Jurkat, Clone E6-1 (cell line): ENCODE results near the gene CATSPERD.
"Not testable (repeated sequence)": the region's sequence is repeated elsewhere in the genome, so short reads cannot be mapped to it uniquely, and the experiment has no call there.

Experiments used
- DNase-seq: peaks from one replicate; pipeline ENCODE4 v3.0.0-alpha.2; 2011; ENCODE audit warnings: low read depth, low spot score
- H3K4me3 ChIP-seq: 2 replicates; pipeline ENCODE4 v1.5.1; 2011; ENCODE audit warnings: mild to moderate bottlenecking, low read length, control low read depth, moderate library complexity

Gene CATSPERD

DNA sequence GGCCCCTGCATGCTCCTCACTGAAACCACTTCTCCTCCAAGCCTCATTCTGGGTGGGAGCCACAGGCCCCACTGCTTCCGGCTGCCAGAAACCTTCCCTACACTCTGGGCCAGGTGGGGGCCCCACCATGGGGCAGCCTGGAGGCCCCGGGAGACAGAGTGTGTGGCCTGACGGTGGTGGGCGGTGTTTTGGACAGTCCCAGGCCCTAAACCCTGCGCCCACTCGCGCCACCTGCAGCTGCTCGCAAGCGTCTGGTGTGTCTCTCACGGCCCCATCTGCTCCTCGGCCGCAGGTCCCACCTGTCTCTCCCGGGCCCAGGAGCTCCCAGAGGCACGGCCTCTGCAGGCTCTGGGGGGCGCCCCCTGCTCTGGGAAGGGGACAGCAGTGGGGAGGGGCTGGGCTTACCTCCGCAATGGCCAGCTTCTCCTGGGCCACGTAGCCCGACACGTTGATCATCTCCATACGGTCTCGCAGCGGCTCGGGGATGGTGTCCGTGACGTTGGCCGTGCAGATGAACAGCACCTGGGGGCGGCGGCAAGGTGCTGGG, 24.7 kb upstream of the CATSPERD start:
- DNase-seq: no peak
- no peak overlapping the region for H3K4me3 ChIP-seq

DNA sequence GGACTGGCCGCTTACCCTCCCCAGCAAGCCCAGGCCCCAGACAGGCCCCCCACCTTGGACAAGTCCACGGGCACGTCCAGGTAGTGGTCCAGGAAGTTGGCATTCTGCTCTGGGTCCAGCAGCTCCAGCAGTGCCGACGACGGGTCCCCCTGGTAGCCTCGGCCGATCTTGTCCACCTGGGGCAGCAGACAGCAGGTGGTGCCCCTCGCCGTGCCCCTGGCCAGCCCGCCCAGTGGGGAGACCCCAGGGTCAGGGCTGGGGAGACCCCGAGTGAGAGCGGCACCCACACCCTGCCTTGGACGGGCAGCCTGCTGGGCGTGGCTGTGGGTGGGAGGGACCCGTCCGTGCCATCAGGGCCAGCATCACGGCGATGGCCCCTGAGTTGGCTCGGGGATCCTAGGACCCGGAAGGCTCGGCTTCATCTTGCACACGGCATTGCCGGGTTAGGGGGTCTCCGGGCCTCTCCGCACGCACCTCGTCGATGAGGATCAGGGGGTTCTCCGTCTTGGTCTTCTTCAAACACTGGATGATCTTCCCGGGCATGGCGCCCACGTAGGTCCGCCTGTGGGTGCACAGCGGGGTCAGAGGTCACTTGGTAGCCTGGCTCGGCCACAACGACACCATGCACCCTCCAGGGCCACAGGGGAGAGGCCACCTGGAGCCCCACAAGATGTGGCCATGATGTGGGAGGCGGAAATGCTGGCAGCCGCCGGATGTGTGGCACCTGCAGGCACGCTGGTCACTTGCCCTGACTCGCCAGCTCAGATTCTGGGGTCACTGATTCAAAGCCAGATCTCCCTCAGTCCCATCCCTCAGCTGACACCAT, 24.0 kb upstream of the CATSPERD start:
- H3K4me3 ChIP-seq: no peak overlapping the region
- no peak for DNase-seq

DNA sequence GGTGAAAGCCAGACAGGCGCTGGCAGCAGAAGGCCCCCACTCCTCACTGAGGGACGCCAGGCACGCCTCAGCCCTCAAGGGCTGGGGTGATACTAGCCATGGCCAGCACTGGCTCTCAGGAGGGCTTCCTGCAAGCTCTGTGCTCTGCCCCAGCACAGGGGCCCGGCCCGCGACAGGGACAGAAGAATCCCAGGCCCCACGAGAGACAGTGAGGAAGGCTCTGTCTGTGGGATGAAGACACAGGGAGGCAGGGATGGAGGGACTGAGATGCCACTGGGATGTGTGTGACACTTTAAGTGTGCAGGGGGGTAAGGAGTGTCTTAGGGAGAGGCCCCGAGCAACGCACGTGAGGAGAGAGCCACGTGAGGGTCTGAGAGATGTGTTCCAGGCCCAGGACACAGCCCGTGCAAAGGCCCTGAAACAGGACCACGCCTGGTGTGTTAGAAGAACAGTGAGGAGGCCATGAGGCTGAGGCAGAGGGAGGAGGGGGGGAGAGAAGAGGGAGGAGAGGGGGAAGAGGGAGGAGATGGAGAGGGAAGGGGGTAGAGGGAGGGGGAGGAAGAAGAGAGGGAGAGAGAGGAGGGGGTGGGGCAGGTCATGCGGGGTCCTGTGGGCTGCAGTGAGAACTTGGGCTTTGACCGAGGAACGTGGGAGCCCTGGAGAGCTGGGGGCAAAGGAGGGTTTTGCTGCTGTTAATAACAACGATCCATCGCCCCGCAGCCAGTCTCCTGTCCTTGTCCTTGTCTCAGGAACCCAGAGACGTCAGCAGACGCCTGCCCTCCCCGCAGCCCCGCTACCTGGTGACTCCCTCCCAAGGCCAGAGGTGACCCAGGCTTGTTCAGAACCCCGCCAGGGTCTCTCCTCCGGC, 23.2 kb upstream of the CATSPERD start:
- DNase-seq: no peak
- no peak overlapping the region for H3K4me3 ChIP-seq

DNA sequence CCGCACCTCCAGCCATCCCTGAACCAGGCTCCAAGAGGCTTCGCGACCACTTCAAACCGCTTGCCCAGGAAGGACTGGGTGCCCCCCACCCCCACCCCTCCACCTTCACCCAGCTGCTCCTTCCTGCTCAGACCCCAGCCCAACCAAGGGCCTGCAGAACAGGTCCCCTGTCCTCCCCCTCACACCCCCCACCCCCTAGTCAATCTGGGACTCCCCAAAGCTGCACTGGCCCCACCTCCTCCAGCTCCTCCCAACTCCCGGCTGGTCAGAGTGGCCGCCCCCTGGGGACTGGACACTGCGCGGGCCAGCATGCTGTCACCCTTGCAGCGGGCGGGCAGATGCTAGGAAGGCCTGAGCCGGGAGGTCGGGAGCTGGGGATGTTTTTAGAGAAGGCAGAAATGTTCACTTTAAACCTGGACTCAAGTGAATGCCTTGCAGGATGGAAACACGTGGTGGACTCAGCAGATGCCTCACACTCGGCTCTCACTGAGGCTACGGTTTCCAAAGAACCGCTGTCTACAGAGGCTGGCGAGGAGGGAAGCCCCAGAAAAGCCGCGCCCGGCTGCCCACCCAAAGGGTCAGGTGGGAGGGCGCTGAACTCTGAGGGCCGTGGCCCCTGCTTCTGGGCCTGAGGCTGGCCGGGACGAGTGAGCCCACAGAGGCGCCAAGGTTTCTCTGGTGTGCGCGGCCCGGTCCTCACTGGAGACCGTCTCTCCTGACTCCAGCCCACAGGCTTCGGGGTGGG, 22.4 kb upstream of the CATSPERD start:
- DNase-seq: no peak
- no peak overlapping the region for H3K4me3 ChIP-seq

DNA sequence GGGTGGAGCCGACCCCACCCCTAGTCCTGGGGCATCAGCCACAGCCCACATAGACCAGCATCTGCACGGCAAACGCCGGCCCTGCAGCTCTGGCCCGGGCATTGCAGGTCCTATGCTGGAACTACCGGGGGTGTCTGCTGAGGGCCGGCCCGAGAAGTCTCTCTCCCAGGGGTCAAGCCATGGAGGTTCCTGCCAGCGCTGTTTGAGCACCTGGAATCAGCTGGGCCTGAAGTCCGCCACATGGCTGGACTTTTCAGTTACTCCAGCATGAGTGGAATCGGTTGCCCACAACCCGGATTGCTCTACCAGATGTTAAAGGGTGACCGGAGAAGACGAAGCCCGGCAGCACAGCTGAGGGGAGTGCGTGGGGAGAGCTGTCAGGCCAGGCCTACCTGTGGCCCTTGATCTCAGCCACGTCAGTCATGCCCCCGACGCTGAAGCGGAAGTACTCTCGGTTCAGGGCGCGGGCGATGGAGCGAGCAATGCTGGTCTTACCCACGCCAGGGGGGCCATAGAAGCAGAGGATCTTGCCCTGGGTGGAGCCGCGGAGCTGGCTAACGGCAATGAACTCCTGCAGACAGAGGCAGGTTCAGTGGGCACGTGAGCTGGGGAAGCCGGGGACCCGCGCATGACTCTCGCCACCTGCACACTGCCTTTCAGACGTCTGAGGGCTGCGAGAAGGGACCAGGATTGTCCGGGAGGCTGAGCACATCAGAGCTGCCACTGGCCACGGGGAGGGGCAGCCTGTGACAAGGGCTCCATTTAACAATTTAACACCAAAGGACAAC, 21.6 kb upstream of the CATSPERD start:
- H3K4me3 ChIP-seq: no peak overlapping the region
- no peak for DNase-seq

DNA sequence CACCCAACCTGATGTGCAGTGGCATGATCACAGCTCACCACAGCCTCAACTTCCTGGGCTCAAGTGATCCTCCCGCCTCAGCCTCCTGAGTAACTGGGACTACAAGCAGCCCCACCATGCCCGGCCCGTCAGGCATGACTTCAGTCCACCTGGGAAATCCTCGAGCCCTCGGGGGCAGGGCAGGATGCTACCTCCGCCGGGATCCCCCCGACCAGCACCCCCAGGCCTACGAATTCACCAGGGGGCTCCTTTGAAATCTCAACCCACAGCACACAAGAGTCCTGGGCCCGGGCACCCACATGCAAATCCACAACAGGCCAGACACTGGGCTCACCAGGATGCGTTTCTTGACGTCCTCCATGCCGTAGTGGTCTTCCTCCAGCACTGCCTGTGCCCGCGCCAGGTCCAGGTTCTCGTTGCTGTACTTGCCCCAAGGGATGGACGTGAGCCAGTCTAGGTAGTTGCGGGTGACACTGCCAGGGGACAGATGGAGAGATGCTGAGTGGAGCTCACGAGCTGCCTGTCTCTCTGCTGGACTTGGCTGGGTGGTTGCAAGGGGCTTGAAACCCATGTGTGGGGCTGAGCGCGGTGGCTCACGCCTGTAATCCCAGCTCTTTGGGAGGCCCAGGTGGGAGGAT, 19.9 kb upstream of the CATSPERD start:
- no peak for DNase-seq

DNA sequence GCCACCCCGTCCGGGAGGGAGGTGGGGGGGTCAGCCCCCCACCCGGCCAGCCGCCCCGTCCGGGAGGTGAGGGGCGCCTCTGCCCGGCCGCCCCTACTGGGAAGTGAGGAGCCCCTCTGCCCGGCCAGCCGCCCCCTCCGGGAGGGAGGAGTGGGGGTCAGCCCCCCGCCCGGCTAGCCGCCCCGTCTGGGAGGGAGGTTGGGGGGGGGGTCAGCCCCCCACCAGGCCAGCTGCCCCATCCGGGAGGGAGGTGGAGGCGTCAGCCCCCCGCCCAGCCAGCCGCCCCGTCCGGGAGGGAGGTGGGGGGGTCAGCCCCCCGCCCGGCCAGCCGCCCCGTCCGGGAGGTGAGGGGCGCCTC, 18.4 kb upstream of the CATSPERD start:
- DNase-seq, H3K4me3 ChIP-seq: not testable (repeated sequence)

More for the DNA sequence above, 19.9 kb upstream of the CATSPERD start:
- no peak overlapping the region for H3K4me3 ChIP-seq

DNA sequence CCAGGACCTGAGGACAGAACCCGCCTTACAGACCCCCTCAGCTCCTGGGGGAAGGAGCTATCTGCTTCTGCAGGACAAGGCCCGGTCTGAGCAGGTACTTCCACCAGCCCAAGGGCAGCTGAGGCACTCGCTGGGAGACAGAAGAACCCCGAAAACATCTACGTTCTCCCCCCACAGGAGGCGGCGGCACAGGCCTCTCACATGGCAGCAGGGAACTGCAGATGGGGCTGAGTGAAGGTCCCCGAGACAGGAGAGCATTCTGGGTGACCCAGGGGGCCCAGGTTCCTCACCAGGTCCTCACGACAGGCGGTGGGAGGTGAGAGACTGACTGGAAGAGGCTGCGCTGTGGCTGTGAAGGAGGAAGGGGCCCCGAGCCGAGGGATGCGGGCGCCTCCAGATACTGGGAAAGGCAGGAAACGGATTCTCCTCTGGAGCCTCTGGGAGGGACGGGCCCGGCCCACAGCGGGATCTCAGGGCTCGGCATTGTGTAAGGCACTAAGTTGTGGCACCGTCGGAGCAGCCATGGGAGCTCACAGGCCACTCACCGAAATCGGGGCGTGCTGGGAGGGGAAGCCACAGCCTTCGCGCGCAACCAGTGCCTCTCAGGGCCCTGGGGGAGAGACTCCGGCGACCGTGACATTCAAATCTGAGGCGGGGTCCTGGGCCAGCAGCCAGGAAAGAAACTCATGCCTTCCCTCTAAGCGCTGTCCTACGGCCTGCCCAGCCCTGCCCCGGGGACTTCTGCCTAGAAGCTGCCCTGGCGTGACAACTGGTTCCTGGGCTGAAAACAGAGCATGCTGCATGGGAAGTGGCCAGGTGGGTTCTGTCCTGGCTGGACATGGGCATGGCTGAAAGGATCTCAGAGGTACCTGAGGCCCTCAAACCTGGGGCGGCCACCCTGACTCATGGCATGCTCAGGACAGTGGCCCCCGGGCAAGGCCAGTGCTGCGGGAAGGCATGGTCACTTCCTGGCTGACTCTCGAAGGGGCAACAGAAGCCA, 16.3 kb upstream of the CATSPERD start:
- no peak for DNase-seq
- no peak overlapping the region for H3K4me3 ChIP-seq

DNA sequence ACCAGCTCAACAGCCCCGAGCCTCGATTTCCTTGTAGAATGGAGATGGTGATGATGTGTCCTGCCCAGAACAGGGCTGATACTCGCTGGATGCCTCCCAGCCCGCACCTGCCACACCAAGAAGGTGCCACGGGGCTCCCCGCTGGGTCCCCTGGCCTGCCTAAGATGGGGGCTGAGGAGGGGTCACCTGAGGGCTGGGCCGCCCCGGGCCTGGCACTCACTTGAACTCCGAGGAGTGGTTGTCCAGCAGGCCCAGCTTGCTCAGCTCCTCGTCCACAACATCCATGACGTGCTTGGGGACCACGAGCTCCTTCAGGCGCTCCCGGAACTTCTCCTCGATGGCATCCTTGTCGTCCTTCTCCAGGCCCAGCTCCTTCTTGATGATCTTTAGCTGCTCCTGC, 14.9 kb upstream of the CATSPERD start:
- no peak for DNase-seq
- no peak overlapping the region for H3K4me3 ChIP-seq

DNA sequence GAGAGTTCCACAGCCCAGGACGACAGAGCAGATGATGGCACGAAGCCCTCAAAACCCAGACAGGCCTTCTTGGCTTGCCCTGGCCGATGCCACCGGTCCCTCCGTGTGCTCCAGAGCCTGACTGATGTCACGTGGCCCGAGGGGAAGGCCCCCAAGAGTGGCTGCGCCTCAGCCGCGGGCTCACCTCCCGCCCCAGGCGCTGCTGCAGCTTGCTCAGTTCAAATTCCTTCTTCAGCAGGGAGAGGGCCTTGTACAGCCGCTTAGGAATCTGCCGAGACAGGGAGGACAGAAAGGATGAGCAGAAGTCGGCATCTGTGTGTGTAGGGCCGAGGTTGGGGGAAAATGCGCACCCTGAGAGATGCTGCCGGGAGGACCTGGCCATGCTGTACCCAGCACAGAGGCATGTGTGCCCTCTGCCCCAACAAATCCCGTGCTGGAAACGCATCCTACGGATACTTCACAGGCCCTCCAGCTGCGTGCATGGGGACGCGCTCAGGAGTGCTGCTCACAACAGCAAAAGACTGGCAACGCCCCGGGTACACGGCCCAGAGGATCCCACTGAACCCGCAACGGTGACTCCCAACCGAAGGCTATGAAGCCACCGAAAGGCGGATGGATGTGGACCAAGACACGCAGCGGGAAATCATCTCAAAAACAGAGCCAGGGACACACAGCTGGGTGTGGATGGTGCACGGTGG, 13.4 kb upstream of the CATSPERD start:
- H3K4me3 ChIP-seq: no peak overlapping the region
- DNase-seq: no peak

DNA sequence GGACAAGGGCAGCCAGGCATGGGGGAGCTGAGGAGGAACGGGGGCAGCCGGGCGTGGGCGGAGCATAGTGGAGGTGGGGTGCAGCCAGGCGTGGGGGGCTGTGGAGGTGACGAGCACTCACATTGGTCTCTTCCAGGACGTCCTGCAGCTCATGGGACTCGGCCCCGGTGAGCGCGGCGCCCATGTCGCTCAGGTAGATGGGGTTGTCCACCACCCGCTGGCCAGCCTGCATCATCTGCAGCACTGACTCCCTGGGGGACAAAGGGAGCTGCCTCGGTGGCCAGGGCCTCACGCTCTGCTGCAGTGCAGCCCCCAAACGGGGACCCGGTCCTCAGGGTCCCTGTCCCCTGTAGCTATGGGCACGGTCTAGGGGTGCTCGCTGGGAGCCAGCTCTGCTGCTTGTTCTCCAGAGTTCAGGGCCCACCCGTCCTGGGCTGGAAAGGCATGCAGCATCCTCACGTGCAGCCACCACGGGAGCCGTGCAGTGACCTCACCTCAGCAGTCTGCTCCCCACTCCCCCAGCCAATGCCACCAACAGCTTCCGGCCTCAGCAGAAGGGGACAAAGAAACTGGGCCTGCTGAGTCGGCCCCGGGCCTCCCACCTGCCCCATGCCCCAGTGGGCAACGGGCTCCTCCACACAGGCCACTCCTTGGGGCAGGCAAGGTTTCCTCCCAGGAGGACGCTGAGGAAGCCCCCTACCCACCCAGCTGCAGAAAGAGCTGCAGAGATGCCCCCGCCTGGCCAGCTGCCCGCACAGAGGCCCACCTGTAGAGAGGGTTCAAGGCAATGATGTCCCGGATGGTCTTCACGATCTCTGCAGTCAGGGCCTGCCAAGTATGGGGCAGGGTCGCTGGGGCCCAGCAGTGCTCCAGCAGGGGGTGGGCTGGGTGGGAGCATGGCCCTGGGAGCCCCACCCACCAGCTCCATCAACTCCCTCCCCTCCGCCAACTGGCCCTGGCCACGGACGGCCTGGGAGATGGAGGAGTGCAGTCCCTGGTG, 12.6 kb upstream of the CATSPERD start:
- DNase-seq: no peak
- H3K4me3 ChIP-seq: no peak overlapping the region

DNA sequence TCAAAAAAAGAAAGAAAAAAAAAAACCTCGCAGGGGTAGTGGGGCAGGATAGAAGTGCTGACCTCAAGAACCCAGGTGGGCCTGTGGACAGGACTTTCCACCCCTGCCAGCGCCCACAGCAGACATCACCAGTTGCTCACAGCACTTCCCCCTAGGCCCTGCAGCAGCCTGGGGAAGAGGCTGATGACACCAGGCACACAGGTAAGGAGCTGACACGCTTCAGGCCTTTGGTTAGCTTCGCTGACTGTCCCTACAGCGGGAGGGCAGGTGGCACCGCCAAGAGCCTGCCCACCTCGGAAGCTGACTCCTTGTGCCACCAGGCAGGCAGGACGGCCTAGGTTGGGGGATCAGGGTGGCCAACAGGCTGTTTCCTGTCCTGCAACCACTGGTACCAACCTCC, 9.4 kb upstream of the CATSPERD start:
- H3K4me3 ChIP-seq: no peak overlapping the region
- DNase-seq: no peak

DNA sequence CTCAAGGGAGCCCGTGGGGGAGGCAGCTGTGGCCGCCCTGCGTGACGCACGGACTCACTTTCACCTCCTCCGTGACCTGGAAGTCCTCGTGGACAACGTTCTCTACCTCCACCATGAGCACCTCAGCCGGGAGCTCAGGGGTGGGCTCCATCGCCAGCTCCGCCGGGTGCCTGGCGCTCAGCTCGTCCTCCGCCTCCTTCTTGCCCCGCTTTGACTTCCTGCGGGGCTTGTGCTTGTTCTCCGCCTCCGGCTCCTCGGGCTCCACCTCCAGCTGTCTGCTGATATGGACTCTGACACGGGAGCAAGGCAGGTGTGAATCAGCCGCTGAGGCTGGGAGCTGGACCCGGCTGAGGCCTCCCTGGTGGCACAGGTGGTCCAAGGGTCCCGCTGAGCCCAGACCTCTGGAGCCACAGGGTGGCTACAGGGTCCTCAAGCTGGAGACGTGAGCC, 8.7 kb upstream of the CATSPERD start:
- no peak for DNase-seq
- no peak overlapping the region for H3K4me3 ChIP-seq

DNA sequence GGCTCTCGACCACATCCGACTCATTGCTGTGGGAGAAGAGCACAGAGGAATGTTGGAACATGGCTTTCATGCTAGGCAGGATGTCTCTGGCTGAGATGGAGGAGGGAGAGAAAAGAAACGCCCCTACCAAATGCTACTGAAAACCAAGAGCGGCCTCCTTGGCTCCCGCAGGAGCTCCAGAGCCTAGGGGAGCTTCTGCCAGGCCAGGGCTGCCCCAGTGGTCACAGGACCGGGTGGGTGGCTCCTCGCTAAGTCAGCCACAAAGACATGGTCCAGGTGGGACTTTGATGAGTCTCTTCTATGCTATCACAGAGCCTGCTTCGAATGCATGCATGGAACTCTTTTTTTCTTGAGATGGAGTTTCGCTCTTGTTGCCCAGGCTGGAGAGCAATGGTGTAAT, 7.2 kb upstream of the CATSPERD start:
- no peak for DNase-seq
- H3K4me3 ChIP-seq: no peak overlapping the region

DNA sequence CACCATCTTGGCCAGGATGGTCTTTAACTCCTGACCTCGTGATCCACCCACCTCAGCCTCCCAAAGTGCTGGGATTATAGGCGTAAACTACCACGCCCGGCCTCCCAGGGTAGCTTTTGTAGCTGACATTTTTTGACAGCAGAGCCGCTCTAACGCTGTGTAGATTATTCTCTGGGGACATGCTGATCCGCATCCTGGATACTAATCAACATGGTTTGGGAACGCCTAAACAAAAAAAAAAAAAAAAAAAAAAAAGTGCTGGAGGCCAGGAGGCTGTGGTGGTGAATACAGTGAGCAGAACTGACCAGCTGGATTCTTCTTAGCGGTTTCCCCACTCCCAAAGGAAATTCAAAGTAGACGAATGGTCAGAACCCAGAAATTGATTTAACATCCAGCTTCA, 5.6 kb upstream of the CATSPERD start:
- no peak overlapping the region for H3K4me3 ChIP-seq
- no peak for DNase-seq
